ENCODE results near the gene CDK11B. TPM values are rescaled to one million over a fixed set of nuclear protein-coding genes. Genes with fewer than 3 reads are reported as not detected.

Gene CDK11B
- total RNA-seq, 1 donor from 2014 or later = 28.5 TPM

GRCh38 chr1:1599030-1599934 lies 59.5 kb downstream of the CDK11B start:
- Mint-ChIP-seq H3K4me3 (peak overlapping the region; percentile 78), H3K9me3 (no peaks in the 10 kb centered on the region), H3K36me3 (ENCODE audit: low read depth) (no peaks in the 10 kb centered on the region), H3K4me1 (peaks cover 25% of the 10 kb centered on the region), H3K27me3 (peaks cover 6% of the 10 kb centered on the region), H3K27ac (no peak overlapping the region)
- no peak for TF ChIP-seq CTCF (IDR thresholded peaks at IDR 0.05)
- intact Hi-C loops (cut with micrococcal nuclease) = no loop called here
- CTCF ChIA-PET = no interaction called here
- POLR2A ChIA-PET = interaction anchor here (1.5 kb wide), 1 partner anchor 15 kb away, joined by 7 read pairs; the partner anchor contains the start of gene MIB2
- ATAC-seq (ENCODE audit: low read depth) = peak; percentile 53
- DNase-seq = no peak

DNA sequence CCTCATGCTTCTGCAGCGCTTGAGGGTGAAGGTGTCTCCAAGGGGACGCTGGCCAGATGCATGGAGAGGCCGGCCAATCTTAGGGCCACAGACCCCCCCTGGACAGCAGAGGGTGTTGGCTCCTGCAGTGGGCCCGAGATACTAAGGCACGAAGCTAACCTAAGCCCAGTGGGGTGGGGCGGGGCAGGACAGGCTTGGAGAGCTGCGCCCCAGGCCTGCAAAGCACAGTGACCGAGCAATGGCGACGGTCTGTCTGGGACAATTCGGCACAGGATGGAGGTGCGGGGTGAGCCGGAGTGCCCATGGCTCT lies 60.1 kb downstream of the CDK11B start:
- intact Hi-C loops (cut with micrococcal nuclease) = no loop called here
- DNase-seq (no peak), ATAC-seq (ENCODE audit: low read depth) (no peak)
- Mint-ChIP-seq H3K27me3 (peaks cover 6% of the 10 kb centered on the region), H3K4me3 (peak overlapping the region; percentile 78), H3K9me3 (no peaks in the 10 kb centered on the region), H3K36me3 (ENCODE audit: low read depth) (no peaks in the 10 kb centered on the region), H3K27ac (no peak overlapping the region), H3K4me1 (peaks cover 25% of the 10 kb centered on the region)
- TF ChIP-seq CTCF (IDR thresholded peaks at IDR 0.05) = no peak
- POLR2A ChIA-PET = interaction anchor here (1.5 kb wide), 1 partner anchor 16 kb away, joined by 7 read pairs; the partner anchor contains the start of gene MIB2
- CTCF ChIA-PET = no interaction called here

DNA sequence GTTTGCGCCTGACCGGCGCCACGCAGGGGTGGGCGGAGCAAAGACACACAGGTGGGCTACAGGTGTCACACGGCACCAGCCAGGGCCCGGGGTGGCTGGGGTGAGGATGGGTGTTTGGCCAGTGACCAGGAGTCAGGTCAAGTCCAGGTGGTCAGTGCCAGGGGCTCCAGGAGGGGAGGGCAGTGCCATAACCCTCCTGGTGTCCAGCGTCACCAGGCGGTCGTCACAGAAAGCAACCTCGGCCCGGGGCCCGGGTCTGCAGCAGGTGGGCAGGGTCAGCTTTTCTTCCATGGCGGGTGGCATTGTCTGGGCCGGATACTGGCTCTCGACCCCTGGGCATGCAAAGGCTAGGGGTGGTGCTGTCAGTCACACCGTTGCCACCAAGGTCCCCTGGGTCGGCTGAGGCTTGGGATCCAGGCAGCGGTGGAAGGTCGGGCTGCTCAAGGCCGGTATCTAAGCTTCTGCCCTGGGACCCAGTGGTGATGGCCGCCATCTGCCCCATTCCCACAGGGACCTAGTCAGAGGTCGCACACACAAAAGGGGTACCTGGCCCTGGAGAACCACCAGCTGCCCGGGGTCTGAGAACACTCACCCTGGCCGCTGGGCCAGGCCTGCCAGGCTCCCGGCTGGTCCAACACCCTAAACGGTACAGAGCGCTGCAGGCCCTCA lies 60.6 kb downstream of the CDK11B start:
- no peak overlapping the region for H3K27ac Mint-ChIP-seq
- no peak for TF ChIP-seq CTCF (IDR thresholded peaks at IDR 0.05)

DNA sequence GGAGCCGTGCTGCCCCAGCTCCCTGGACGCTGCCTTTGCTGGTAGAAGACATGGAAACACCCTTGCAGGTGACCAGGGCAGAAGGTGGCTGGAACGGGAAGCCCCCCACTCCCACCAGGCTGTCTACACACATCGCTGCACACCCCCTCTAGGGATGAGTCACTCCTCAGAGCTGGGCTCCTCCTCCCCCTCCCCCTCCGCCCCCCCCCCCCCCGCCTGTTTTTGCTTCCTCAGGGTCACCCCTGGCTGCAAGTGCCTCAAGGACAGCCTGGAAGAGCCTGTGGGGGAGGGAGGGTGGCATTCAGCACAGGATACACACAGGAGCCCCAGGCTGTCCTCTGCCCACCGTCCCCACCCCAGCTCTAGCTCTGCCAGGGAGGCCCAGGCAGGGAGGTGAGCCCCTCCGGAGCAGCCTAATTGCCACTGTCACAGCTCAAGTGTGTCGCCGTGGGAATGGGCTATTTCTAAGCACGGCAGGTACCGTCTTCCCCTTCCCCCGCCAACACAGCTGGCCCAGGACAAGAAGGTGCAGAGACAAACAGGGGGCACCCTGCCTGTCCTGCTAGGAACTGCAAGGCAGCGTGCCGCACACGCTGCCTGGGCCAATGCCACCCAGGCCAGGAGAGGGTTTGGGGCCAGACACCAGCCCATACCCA lies 61.4 kb downstream of the CDK11B start:
- intact Hi-C loops (cut with micrococcal nuclease) = no loop called here
- ATAC-seq (ENCODE audit: low read depth) = peak; percentile 54
- Mint-ChIP-seq H3K27me3 (peaks cover 6% of the 10 kb centered on the region), H3K9me3 (no peaks in the 10 kb centered on the region), H3K36me3 (ENCODE audit: low read depth) (no peaks in the 10 kb centered on the region), H3K4me3 (no peak overlapping the region), H3K27ac (no peak overlapping the region), H3K4me1 (peaks cover 15% of the 10 kb centered on the region)
- POLR2A ChIA-PET = interaction anchor here (0.5 to 0.9 kb wide), 5 partner anchors 10 to 214 kb away, joined by 3 to 6 read pairs (median 4); no protein-coding TSS in a partner anchor
- no peak for DNase-seq
- TF ChIP-seq CTCF (IDR thresholded peaks at IDR 0.05) = no peak
- CTCF ChIA-PET = no interaction called here

More for the DNA sequence above, 60.6 kb downstream of the CDK11B start:
- no peaks in the 10 kb centered on the region for H3K9me3 Mint-ChIP-seq
- no peaks in the 10 kb centered on the region for H3K36me3 Mint-ChIP-seq (ENCODE audit: low read depth)
- peaks cover 6% of the 10 kb centered on the region for H3K27me3 Mint-ChIP-seq
- DNase-seq (no peak), ATAC-seq (ENCODE audit: low read depth) (no peak)
- intact Hi-C loops (cut with micrococcal nuclease) = no loop called here
- ChIA-PET CTCF (no interaction called here), POLR2A (interaction anchor here (0.6 to 1.5 kb wide), 3 partner anchors 9 to 88 kb away, joined by 3 to 7 read pairs (median 4); partner anchors contain the start of gene MIB2)
- no peak overlapping the region for H3K4me3 Mint-ChIP-seq
- peaks cover 21% of the 10 kb centered on the region for H3K4me1 Mint-ChIP-seq
